HCT116 (cell line): Measurements from ENCODE around the gene CFAP46. TPM values are rescaled to one million over a fixed set of nuclear protein-coding genes. Genes with fewer than 3 reads are reported as not detected.

Experiments
- ATAC-seq: fragments of 200-7000 bp; cut with Tn5 transposase; 2 replicates; pipeline ENCODE4 v1.9.1; 2020; ENCODE audit warnings: mild to moderate bottlenecking, moderate library complexity
- BruUV-seq: library from RNA; stranded (reverse); fragments of 400-500 nt; replicated peaks from 2 replicates; lab custom pipeline; 2021; lab: Mats Ljungman, UMichigan
- CTCF ChIA-PET: fragments of 300-600 bp; sonication (Branson Sonifier 250); formaldehyde crosslinking; loops from one replicate; lab custom pipeline; 2021; ENCODE audit warnings: antibody characterized with exemption; lab: Charles Lee
- POLR2A ChIA-PET: fragments of 300-600, 350-600 bp; sonication (Branson Sonifier 250); formaldehyde crosslinking; loops from one replicate; lab custom pipeline; 2021; ENCODE audit warnings: antibody characterized with exemption; lab: Charles Lee
- RAD21 ChIA-PET, 2 experiments: fragments of 300-600 bp; sonication (Branson Sonifier 250); formaldehyde crosslinking; loops; one replicate each; lab custom pipeline; 2023; ENCODE audit warnings: low total read pairs in 2 of 2; ENCODE audit not compliant: uncharacterized antibody in 2 of 2, unreplicated experiment in 2 of 2, low non-redundant PET in 1 of 2; lab: Charles Lee
- DNase-seq: peaks from one replicate; pipeline ENCODE4 v3.0.0-alpha.2; 2010; ENCODE audit warnings: low read depth, low spot score
- H2AFZ ChIP-seq: fragments of 200-600 bp; shearing (Covaris generic), sonication (generic); 2 replicates; pipeline ENCODE4 v1.6.1; 2017; ENCODE audit warnings: low read depth, mixed run types, mixed read lengths, antibody characterized with exemption, low read length; ENCODE audit not compliant: poor library complexity, severe bottlenecking
- H3K27ac ChIP-seq: 2 replicates; pipeline ENCODE4 v1.5.1; 2012; ENCODE audit warnings: low read depth, low read length
- H3K27me3 ChIP-seq: fragments of 200-600 bp; sonication (generic); 2 replicates; pipeline ENCODE4 v1.6.1; 2016; ENCODE audit warnings: mixed run types, low read length, mixed read lengths; ENCODE audit not compliant: insufficient read depth
- H3K36me3 ChIP-seq, 2 experiments: fragments of 200-500 bp in 1 of 2; fragments of 200-600 bp in 1 of 2; sonication (Bioruptor generic) in 1 of 2; sonication (generic) in 1 of 2; 2 replicates each; pipeline versions ENCODE4 v1.5.1 to v1.6.1; 2014 to 2016; ENCODE audit warnings: low read length in 2 of 2, inconsistent platforms in 1 of 2, mixed read lengths in 1 of 2, mixed run types in 1 of 2; ENCODE audit not compliant: insufficient read depth in 2 of 2, control insufficient read depth in 1 of 2
- H3K4me1 ChIP-seq, 2 experiments: fragments of 200-600 bp in 1 of 2; sonication (generic) in 1 of 2; 2 replicates each; pipeline versions ENCODE4 v1.5.1 to v1.6.1; 2012 to 2017; ENCODE audit warnings: low read length in 2 of 2, inconsistent platforms in 1 of 2, mild to moderate bottlenecking in 1 of 2, mixed read lengths in 1 of 2, mixed run types in 1 of 2, moderate library complexity in 1 of 2; ENCODE audit not compliant: insufficient read depth in 2 of 2, control insufficient read depth in 1 of 2
- H3K4me2 ChIP-seq: fragments of 200-600 bp; sonication (generic); 2 replicates; pipeline ENCODE4 v1.6.1; 2017; ENCODE audit warnings: mixed run types, low read length, mixed read lengths
- H3K4me3 ChIP-seq, 2 experiments: fragments of 200-600 bp in 1 of 2; sonication (generic) in 1 of 2; replicated peaks in 1 of 2; 2 replicates each; pipeline ENCODE4 v1.5.1; 2011 to 2016; ENCODE audit warnings: low read length in 2 of 2, control low read depth in 1 of 2, low read depth in 1 of 2, mild to moderate bottlenecking in 1 of 2, mixed read lengths in 1 of 2, mixed run types in 1 of 2
- H3K79me2 ChIP-seq: fragments of 200-600 bp; sonication (generic); 2 replicates; pipeline ENCODE4 v1.6.1; 2017; ENCODE audit warnings: mild to moderate bottlenecking, mixed run types, low read length, moderate library complexity, mixed read lengths; ENCODE audit not compliant: insufficient read depth
- H3K9ac ChIP-seq: fragments of 200-600 bp; sonication (generic); 2 replicates; pipeline ENCODE4 v1.6.1; 2016; ENCODE audit warnings: low read length, mixed read lengths
- H3K9me2 ChIP-seq: fragments of 200-600 bp; sonication (generic), shearing (Covaris generic); 2 replicates; pipeline ENCODE4 v1.6.1; 2017; ENCODE audit warnings: mixed run types, mild to moderate bottlenecking, moderate library complexity; ENCODE audit not compliant: insufficient read depth
- H3K9me3 ChIP-seq, 2 experiments: fragments of 200-500 bp in 1 of 2; fragments of 200-600 bp in 1 of 2; sonication (Bioruptor generic) in 1 of 2; sonication (generic) in 1 of 2; 2 replicates each; pipeline ENCODE4 v1.6.1; 2014 to 2017; ENCODE audit warnings: low read length in 2 of 2, mixed read lengths in 2 of 2, inconsistent platforms in 1 of 2, low read depth in 1 of 2, mild to moderate bottlenecking in 1 of 2, mixed run types in 1 of 2, moderate library complexity in 1 of 2; ENCODE audit not compliant: control insufficient read depth in 1 of 2, insufficient read depth in 1 of 2
- H4K20me1 ChIP-seq: fragments of 200-600 bp; sonication (generic), shearing (Covaris generic); 2 replicates; pipeline ENCODE4 v1.6.1; 2017; ENCODE audit warnings: mixed run types, mild to moderate bottlenecking, moderate library complexity; ENCODE audit not compliant: insufficient read depth
- EGR1 ChIP-seq: IDR thresholded peaks from 2 replicates; pipeline ENCODE4 v1.6.1; 2012; ENCODE audit warnings: low read depth
- EZH2phosphoT487 ChIP-seq: fragments of 200-600 bp; IDR thresholded peaks from 2 replicates; pipeline ENCODE4 v1.6.1; 2018; ENCODE audit warnings: antibody characterized with exemption, borderline replicate concordance
- POLR2A ChIP-seq: IDR thresholded peaks from 2 replicates; pipeline ENCODE4 v1.7.0; 2011; ENCODE audit warnings: borderline replicate concordance; ENCODE audit not compliant: insufficient read depth, insufficient read length; ENCODE audit errors: extremely low read depth
- SRF ChIP-seq: IDR thresholded peaks from 2 replicates; pipeline ENCODE4 v1.6.1; 2012; ENCODE audit warnings: low read depth
- intact Hi-C: fragments of 100-400 bp; cut with micrococcal nuclease; formaldehyde crosslinking; loops from 2 replicates; pipeline ENCODE4 v1.10.0; 2022
- total RNA-seq: library from RNA; stranded (reverse); gene quantifications from one replicate; pipeline ENCODE4 v1.2.1, GENCODE V29; 2021; ENCODE audit not compliant: unreplicated experiment
- TF ChIP-seq, protein P1 (sequence below): IDR thresholded peaks from 2 replicates; pipeline ENCODE4 v1.6.1; 2012; ENCODE audit warnings: low read depth

Gene CFAP46
- total RNA-seq, 1 experiment from 2014 or later = 1.4 TPM

GRCh38 chr10:132862485-132863420 is 79.6 kb downstream of the CFAP46 start:
- no TSS peak for BruUV-seq
- Histone ChIP-seq H3K27me3 (no peaks in the 10 kb centered on the region), H3K4me2 (no peak overlapping the region), H3K4me1 (no peaks in the 10 kb centered on the region), H3K9me3 (no peaks in the 10 kb centered on the region), H3K27ac (no peak overlapping the region), H3K9me2 (no peaks in the 10 kb centered on the region), H3K9ac (no peak overlapping the region), H3K36me3 (no peaks in the 10 kb centered on the region), H3K79me2 (no peaks in the 10 kb centered on the region), H2AFZ (no peak overlapping the region), H4K20me1 (no peaks in the 10 kb centered on the region), H3K4me3 (no peak overlapping the region)
- intact Hi-C loops = no loop called here
- ChIA-PET POLR2A (no interaction called here), RAD21 (no interaction called here), CTCF (no interaction called here)
- no peak for ATAC-seq
- no peak for DNase-seq
- TF ChIP-seq POLR2A (no peak), SRF (no peak), EZH2phosphoT487 (no peak), EGR1 (no peak)
- TF ChIP-seq, protein P1, sequence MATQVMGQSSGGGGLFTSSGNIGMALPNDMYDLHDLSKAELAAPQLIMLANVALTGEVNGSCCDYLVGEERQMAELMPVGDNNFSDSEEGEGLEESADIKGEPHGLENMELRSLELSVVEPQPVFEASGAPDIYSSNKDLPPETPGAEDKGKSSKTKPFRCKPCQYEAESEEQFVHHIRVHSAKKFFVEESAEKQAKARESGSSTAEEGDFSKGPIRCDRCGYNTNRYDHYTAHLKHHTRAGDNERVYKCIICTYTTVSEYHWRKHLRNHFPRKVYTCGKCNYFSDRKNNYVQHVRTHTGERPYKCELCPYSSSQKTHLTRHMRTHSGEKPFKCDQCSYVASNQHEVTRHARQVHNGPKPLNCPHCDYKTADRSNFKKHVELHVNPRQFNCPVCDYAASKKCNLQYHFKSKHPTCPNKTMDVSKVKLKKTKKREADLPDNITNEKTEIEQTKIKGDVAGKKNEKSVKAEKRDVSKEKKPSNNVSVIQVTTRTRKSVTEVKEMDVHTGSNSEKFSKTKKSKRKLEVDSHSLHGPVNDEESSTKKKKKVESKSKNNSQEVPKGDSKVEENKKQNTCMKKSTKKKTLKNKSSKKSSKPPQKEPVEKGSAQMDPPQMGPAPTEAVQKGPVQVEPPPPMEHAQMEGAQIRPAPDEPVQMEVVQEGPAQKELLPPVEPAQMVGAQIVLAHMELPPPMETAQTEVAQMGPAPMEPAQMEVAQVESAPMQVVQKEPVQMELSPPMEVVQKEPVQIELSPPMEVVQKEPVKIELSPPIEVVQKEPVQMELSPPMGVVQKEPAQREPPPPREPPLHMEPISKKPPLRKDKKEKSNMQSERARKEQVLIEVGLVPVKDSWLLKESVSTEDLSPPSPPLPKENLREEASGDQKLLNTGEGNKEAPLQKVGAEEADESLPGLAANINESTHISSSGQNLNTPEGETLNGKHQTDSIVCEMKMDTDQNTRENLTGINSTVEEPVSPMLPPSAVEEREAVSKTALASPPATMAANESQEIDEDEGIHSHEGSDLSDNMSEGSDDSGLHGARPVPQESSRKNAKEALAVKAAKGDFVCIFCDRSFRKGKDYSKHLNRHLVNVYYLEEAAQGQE = no peak
